Transverse colon (tissue), 4 donors: ENCODE measurements around the gene GSTK1. TPM values are rescaled to one million over a fixed set of nuclear protein-coding genes. Genes with fewer than 3 reads are reported as not detected.

Experiments used
- DNase-seq: peaks from one replicate; pipeline ENCODE4 v3.0.0-alpha.2; 2019
- H3K27ac ChIP-seq, 4 donors: fragments of 200-600 bp; sonication (generic); 2 replicates each; pipeline ENCODE4 v1.5.1; 2016 to 2018; ENCODE audit warnings: inconsistent platforms in 4 of 4
- H3K27me3 ChIP-seq: fragments of 200-600 bp; sonication (generic); 2 replicates; pipeline ENCODE4 v1.5.1; 2017; ENCODE audit warnings: inconsistent platforms
- H3K36me3 ChIP-seq, 4 donors: fragments of 200-600 bp; sonication (generic); 2 replicates each; pipeline ENCODE4 v1.5.1; 2017 to 2019; ENCODE audit warnings: inconsistent platforms in 4 of 4
- H3K4me1 ChIP-seq, 4 donors: fragments of 200-600 bp; sonication (generic); 2 replicates each; pipeline ENCODE4 v1.5.1; 2017 to 2020; ENCODE audit warnings: inconsistent platforms in 4 of 4
- H3K4me3 ChIP-seq, 4 donors: fragments of 200-600 bp; sonication (generic); 1 replicate in 1 of 4; 2 replicates in 3 of 4; pipeline versions ENCODE4 v1.5.1 to v1.6.1; 2017 to 2019; ENCODE audit warnings: inconsistent platforms in 4 of 4
- H3K9me3 ChIP-seq, 2 donors: fragments of 200-600 bp; sonication (generic); 2 replicates each; pipeline ENCODE4 v1.5.1; 2017 to 2019; ENCODE audit warnings: inconsistent platforms in 2 of 2
- CTCF ChIP-seq, 5 experiments: fragments of 200-600 bp in 3 of 5; fragments of 450-650 bp in 2 of 5; sonication (generic) in 3 of 5; IDR thresholded peaks; 1 replicate in 2 of 5; 2 replicates in 3 of 5; pipeline ENCODE4 v1.5.1; 2016 to 2017; ENCODE audit warnings: antibody characterized with exemption in 5 of 5, inconsistent platforms in 3 of 5, mild to moderate bottlenecking in 2 of 5, moderate library complexity in 1 of 5
- EP300 ChIP-seq: sonication (generic); formaldehyde crosslinking; IDR thresholded peaks from one replicate; pipeline ENCODE4 v1.6.1; 2017; ENCODE audit warnings: antibody characterized with exemption, low read depth
- POLR2A ChIP-seq: fragments of 450-650 bp; IDR thresholded peaks from one replicate; pipeline ENCODE4 v1.6.1; 2016; ENCODE audit warnings: antibody characterized with exemption, mild to moderate bottlenecking, moderate library complexity
- POLR2AphosphoS5 ChIP-seq, 3 donors: sonication (generic); formaldehyde crosslinking; IDR thresholded peaks; one replicate each; pipeline ENCODE4 v1.6.1; 2016; ENCODE audit warnings: antibody characterized with exemption in 3 of 3
- WGBS, 2 donors: methylation state at CpG; one replicate each; pipeline ENCODE4 v1.1.5; 2018; ENCODE audit warnings: low coverage in 1 of 2; 5-methylcytosine and 5-hydroxymethylcytosine counted together
- in situ Hi-C, 4 donors: fragments of 200-750 bp; cut with MboI; loops; one replicate each; pipeline versions ENCODE4 v1.15.0 to v1.15.1; 2017; ENCODE audit warnings: low sequenced_read_pairs in 3 of 4, low pct_ligation_motif_present in 1 of 4, low pct_unique_long_range_greater_than_20kb in 1 of 4
- intact Hi-C: fragments of 100-400 bp; cut with DNase I; formaldehyde crosslinking; loops from one replicate; pipeline ENCODE4 v1.15.1; 2023; ENCODE audit warnings: low total_unique reads
- total RNA-seq, 4 donors: library from RNA; depleted of rRNA; stranded (reverse); fragments of >200 nt; gene quantifications; one replicate each; pipeline ENCODE4 v1.1.0, GENCODE V29; 2016

Gene GSTK1
- total RNA-seq, 4 donors from 2014 or later = 333 to 472 (median 376) TPM

GRCh38 chr7:143239813-143240212 lies 23.4 kb upstream of the GSTK1 start:
- TF ChIP-seq POLR2AphosphoS5 (IDR thresholded peaks at IDR 0.05) = no peak
- no peak for TF ChIP-seq CTCF (IDR thresholded peaks at IDR 0.05)
- TF ChIP-seq POLR2A = no peak
- no peak for TF ChIP-seq EP300
- no peak overlapping the region for H3K4me3 ChIP-seq
- intact Hi-C loops = loop anchor here (2.0 to 5.0 kb wide), 2 partner anchors 67 to 177 kb away; no protein-coding TSS in a partner anchor
- H3K27me3 ChIP-seq = no peaks in the 10 kb centered on the region
- H3K36me3 ChIP-seq = no peaks in the 10 kb centered on the region
- H3K9me3 ChIP-seq = peaks cover 0 to 4% of the 10 kb centered on the region in 2 donors
- H3K27ac ChIP-seq = no peak overlapping the region
- in situ Hi-C loops = loop anchor here (5.0 to 10.0 kb wide), 5 partner anchors 62 to 255 kb away; partner anchors contain the start of gene EPHA1 (in 1 of the 4)
- no peak for DNase-seq
- peaks cover 0 to 23% (median 7%) of the 10 kb centered on the region in 4 donors for H3K4me1 ChIP-seq

GRCh38 chr7:143240291-143241168 lies 22.7 kb upstream of the GSTK1 start:
- no peak overlapping the region for H3K27ac ChIP-seq
- WGBS, 2 donors = 14 to 18% methylated on average over 9 of the region's 9 CpGs
- no peaks in the 10 kb centered on the region for H3K27me3 ChIP-seq
- intact Hi-C loops (loop anchor here (2.0 to 5.0 kb wide), 2 partner anchors 67 to 176 kb away; no protein-coding TSS in a partner anchor), in situ Hi-C loops (loop anchor here in 3 of 4 donors (5.0 to 10.0 kb wide), 4 partner anchors 62 to 174 kb away; partner anchors contain the start of gene EPHA1 (in 1 of the 3))
- peak; percentile 75 for DNase-seq
- no peaks in the 10 kb centered on the region for H3K36me3 ChIP-seq
- H3K4me1 ChIP-seq = peaks cover 0 to 30% (median 9%) of the 10 kb centered on the region in 4 donors
- H3K4me3 ChIP-seq = no peak overlapping the region
- peaks cover 0 to 4% of the 10 kb centered on the region in 2 donors for H3K9me3 ChIP-seq
- TF ChIP-seq CTCF (IDR thresholded peaks at IDR 0.05) (peak; percentile 86 to 95 (median 89)), POLR2A (no peak), POLR2AphosphoS5 (IDR thresholded peaks at IDR 0.05) (no peak), EP300 (no peak)

GRCh38 chr7:143242306-143242705 lies 20.9 kb upstream of the GSTK1 start:
- WGBS, 2 donors = 80 to 81% methylated on average over 10 to 11 of the region's 11 CpGs
- intact Hi-C loops = loop anchor here (5.0 kb wide), 1 partner anchor 65 kb away; no protein-coding TSS in a partner anchor
- TF ChIP-seq CTCF (IDR thresholded peaks at IDR 0.05) = no peak

GRCh38 chr7:143243111-143243510 lies 20.1 kb upstream of the GSTK1 start:
- peak overlapping the region; percentile 49 to 65 (median 61) for H3K27ac ChIP-seq
- H3K27me3 ChIP-seq = no peaks in the 10 kb centered on the region
- WGBS, 2 donors = 34 to 41% methylated on average over 7 of the region's 7 CpGs
- in situ Hi-C loops (loop anchor here in 3 of 4 donors (5.0 to 10.0 kb wide), 4 partner anchors 59 to 172 kb away; partner anchors contain the start of gene EPHA1 (in 1 of the 3)), intact Hi-C loops (loop anchor here (5.0 kb wide), 1 partner anchor 64 kb away; no protein-coding TSS in a partner anchor)
- TF ChIP-seq POLR2A (no peak), POLR2AphosphoS5 (IDR thresholded peaks at IDR 0.05) (no peak), EP300 (no peak), CTCF (IDR thresholded peaks at IDR 0.05) (no peak)
- H3K9me3 ChIP-seq = no peaks in the 10 kb centered on the region
- peaks cover 0 to 35% (median 11%) of the 10 kb centered on the region in 4 donors for H3K4me1 ChIP-seq
- no peak overlapping the region for H3K4me3 ChIP-seq
- H3K36me3 ChIP-seq = no peaks in the 10 kb centered on the region
- DNase-seq = no peak

More at GRCh38 chr7:143242306-143242705, 20.9 kb upstream of the GSTK1 start:
- H3K36me3 ChIP-seq = no peaks in the 10 kb centered on the region
- H3K27me3 ChIP-seq = no peaks in the 10 kb centered on the region
- in situ Hi-C loops = loop anchor here in 3 of 4 donors (5.0 to 10.0 kb wide), 4 partner anchors 60 to 172 kb away; partner anchors contain the start of gene EPHA1 (in 1 of the 3)
- no peak overlapping the region for H3K27ac ChIP-seq
- no peaks in the 10 kb centered on the region for H3K9me3 ChIP-seq
- H3K4me3 ChIP-seq = no peak overlapping the region
- H3K4me1 ChIP-seq = peaks cover 0 to 32% (median 11%) of the 10 kb centered on the region in 4 donors
- DNase-seq = no peak
